ENCODE data around the gene ZCRB1.

ZCRB1 gene

GRCh38 chr12:42326541-42327226 is 790 bp upstream of the ZCRB1 start:
- peak; percentile 64 for DNase-seq

- DNase-seq: no peak
Observed at GRCh38 chr12:42325326-42325652, 605 bp downstream of the ZCRB1 start.

- DNase-seq: no peak
Observed at GRCh38 chr12:42323856-42324255, 2.0 kb downstream of the ZCRB1 start.

- DNase-seq: no peak
Observed at GRCh38 chr12:42322567-42322966, 3.3 kb downstream of the ZCRB1 start.

- no peak for DNase-seq
Observed at GRCh38 chr12:42320796-42321195, 5.1 kb downstream of the ZCRB1 start.

- no peak for DNase-seq
Observed at GRCh38 chr12:42315108-42315507, 10.8 kb downstream of the ZCRB1 start.

- DNase-seq: no peak
Observed at GRCh38 chr12:42309996-42310395, 15.9 kb downstream of the ZCRB1 start.

GRCh38 chr12:42308390-42308789 is 17.5 kb downstream of the ZCRB1 start:
- DNase-seq: no peak

GRCh38 chr12:42306297-42306696 is 19.6 kb downstream of the ZCRB1 start:
- no peak for DNase-seq

GRCh38 chr12:42299392-42300308 is 26.2 kb downstream of the ZCRB1 start:
- peak; percentile 84 for DNase-seq

GRCh38 chr12:42298887-42299286 is 27.0 kb downstream of the ZCRB1 start:
- no peak for DNase-seq

- DNase-seq: no peak
Observed at GRCh38 chr12:42296503-42297109, 29.3 kb downstream of the ZCRB1 start.

- DNase-seq: no peak
Observed at GRCh38 chr12:42291680-42292079, 34.2 kb downstream of the ZCRB1 start.

- DNase-seq: no peak
Observed at GRCh38 chr12:42288544-42288943, 37.4 kb downstream of the ZCRB1 start.

GRCh38 chr12:42286741-42287140 is 39.2 kb downstream of the ZCRB1 start:
- DNase-seq: no peak

- no peak for DNase-seq
Observed at GRCh38 chr12:42285431-42285830, 40.5 kb downstream of the ZCRB1 start.

- no peak for DNase-seq
Observed at GRCh38 chr12:42284876-42285275, 41.0 kb downstream of the ZCRB1 start.

- no peak for DNase-seq
Observed at GRCh38 chr12:42284157-42284556, 41.7 kb downstream of the ZCRB1 start.

GRCh38 chr12:42283739-42284138 is 42.2 kb downstream of the ZCRB1 start:
- DNase-seq: no peak

GRCh38 chr12:42282294-42282693 is 43.6 kb downstream of the ZCRB1 start:
- no peak for DNase-seq

GRCh38 chr12:42281844-42282243 is 44.0 kb downstream of the ZCRB1 start:
- no peak for DNase-seq

- DNase-seq: no peak
Observed at GRCh38 chr12:42281278-42281677, 44.6 kb downstream of the ZCRB1 start.

GRCh38 chr12:42278128-42278510 is 47.8 kb downstream of the ZCRB1 start:
- DNase-seq: no peak

All from activated effector memory CD4-positive, alpha-beta T cell treated with anti-CD3 and anti-CD28 coated beads, Interleukin-2, amount 50 U/mL, for 16 hours (primary cell).